NCI-H2107 treated with DMSO at 0.1 percent for 48 hours (cell line): ENCODE results near the gene BMP5.

Experiments
- DNase-seq: peaks from one replicate; lab custom pipeline; 2025; ENCODE audit not compliant: unreplicated experiment; lab: John Stamatoyannopoulos, UW

The BMP5 gene

GRCh38 chr6:55874316-55874715, 1.1 kb downstream of the BMP5 start:
- DNase-seq = no peak

GRCh38 chr6:55872866-55873265, 2.5 kb downstream of the BMP5 start:
- no peak for DNase-seq

GRCh38 chr6:55870181-55870813, 5.1 kb downstream of the BMP5 start:
- no peak for DNase-seq

- DNase-seq = no peak
Observed at GRCh38 chr6:55869674-55870073, 5.7 kb downstream of the BMP5 start.

- no peak for DNase-seq
Observed at GRCh38 chr6:55868771-55869479, 6.5 kb downstream of the BMP5 start.

GRCh38 chr6:55868176-55868575, 7.2 kb downstream of the BMP5 start:
- no peak for DNase-seq

- DNase-seq = no peak
Observed at GRCh38 chr6:55866128-55866527, 9.3 kb downstream of the BMP5 start.

GRCh38 chr6:55853008-55854001, 22.1 kb downstream of the BMP5 start:
- DNase-seq = no peak

GRCh38 chr6:55841341-55841740, 34.0 kb downstream of the BMP5 start:
- no peak for DNase-seq

GRCh38 chr6:55839080-55839479, 36.3 kb downstream of the BMP5 start:
- no peak for DNase-seq

- no peak for DNase-seq
Observed at GRCh38 chr6:55836945-55837344, 38.4 kb downstream of the BMP5 start.

- no peak for DNase-seq
Observed at GRCh38 chr6:55836481-55836880, 38.9 kb downstream of the BMP5 start.

GRCh38 chr6:55835220-55835619, 40.2 kb downstream of the BMP5 start:
- no peak for DNase-seq

- DNase-seq = no peak
Observed at GRCh38 chr6:55833284-55833683, 42.1 kb downstream of the BMP5 start.

- DNase-seq = no peak
Observed at GRCh38 chr6:55827818-55828522, 47.4 kb downstream of the BMP5 start.

GRCh38 chr6:55826941-55827340, 48.4 kb downstream of the BMP5 start:
- no peak for DNase-seq

GRCh38 chr6:55825402-55826051, 49.9 kb downstream of the BMP5 start:
- DNase-seq = no peak

- DNase-seq = no peak
Observed at GRCh38 chr6:55822815-55823214, 52.6 kb downstream of the BMP5 start.

- no peak for DNase-seq
Observed at GRCh38 chr6:55822005-55822404, 53.4 kb downstream of the BMP5 start.

- no peak for DNase-seq
Observed at GRCh38 chr6:55820696-55821095, 54.7 kb downstream of the BMP5 start.

- DNase-seq = no peak
Observed at GRCh38 chr6:55819811-55820210, 55.6 kb downstream of the BMP5 start.
